GM19455 (cell line): ENCODE results near the gene TBCD.

ENCODE experiments used
- ATAC-seq: cut with Tn5 transposase; IDR thresholded peaks from one replicate; pipeline ENCODE4 v1.9.1; 2021; ENCODE audit not compliant: unreplicated experiment

TBCD gene

DNA sequence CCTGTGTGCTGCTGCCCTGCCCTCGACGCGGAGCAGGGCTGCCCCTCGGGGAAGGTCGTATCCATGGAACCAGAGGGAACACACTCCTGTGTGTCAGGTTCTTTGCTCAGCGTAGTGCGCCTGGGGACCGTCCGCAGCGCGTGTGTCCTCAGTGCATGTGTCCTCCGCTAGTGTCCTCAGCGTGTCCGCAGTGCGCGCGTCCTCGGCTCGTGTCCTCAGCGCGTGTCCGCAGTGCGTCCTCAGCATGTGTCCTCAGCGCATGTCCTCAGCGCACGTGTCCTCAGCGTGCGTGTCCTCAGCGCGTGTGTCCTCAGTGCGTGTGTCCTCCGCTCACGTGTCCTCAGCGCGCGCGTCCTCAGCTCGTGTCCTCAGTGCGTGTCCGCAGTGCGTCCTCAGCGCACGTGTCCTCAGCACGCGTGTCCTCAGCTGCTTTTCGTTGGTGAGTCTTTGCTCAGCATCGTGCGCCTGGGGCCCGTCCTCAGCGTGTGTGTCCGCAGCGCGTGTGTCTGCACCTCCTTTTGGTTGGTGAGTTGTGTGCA, 147.2 kb downstream of the TBCD start:
- ATAC-seq, result no peak

DNA sequence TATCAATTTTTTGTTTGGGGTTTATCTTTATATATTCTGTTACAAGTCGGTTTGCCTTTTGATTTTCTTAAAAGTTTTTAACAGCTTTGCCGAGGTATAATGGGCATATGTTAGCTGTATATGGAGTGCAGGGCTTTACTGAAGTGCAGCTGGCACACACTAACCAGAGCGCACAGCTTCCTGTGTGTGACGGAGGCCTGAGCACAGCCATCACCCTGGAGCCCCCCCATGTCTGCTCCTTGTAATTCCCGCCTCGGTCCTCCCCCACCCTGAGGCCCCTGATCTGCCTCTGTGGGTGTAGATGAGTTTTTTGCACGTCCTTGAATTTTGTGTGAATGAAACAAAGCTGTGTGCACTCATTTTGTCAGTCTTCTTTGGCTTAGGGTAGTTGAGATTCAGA, 148.1 kb downstream of the TBCD start:
- no peak for ATAC-seq

DNA sequence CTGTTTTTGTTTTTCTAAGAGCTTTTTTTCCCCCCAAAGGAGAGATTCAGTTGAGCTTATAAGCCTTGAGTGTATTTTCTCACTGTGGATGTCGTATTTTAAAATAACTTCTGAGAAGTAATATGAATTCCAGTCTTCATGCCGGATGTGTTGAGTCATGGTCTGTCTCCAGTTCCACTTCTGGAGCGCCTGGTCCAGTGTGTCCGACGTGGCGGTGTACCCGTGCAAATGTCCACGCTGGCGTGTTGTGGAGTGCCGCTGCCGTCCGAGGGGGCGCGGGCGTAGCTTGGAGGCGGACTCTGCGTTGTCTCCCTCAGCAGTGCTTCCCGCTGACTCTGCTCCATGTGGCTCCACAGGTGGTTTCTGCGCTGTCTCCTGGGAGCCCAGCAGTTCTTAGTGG, 148.9 kb downstream of the TBCD start:
- no peak for ATAC-seq

GRCh38 chr17:82901356-82901755, 149.5 kb downstream of the TBCD start:
- ATAC-seq, result no peak

- ATAC-seq, result no peak
These were observed 150.0 kb downstream of the TBCD start for GRCh38 chr17:82901856-82902255.

GRCh38 chr17:82902972-82903874, 151.4 kb downstream of the TBCD start:
- no peak for ATAC-seq

DNA sequence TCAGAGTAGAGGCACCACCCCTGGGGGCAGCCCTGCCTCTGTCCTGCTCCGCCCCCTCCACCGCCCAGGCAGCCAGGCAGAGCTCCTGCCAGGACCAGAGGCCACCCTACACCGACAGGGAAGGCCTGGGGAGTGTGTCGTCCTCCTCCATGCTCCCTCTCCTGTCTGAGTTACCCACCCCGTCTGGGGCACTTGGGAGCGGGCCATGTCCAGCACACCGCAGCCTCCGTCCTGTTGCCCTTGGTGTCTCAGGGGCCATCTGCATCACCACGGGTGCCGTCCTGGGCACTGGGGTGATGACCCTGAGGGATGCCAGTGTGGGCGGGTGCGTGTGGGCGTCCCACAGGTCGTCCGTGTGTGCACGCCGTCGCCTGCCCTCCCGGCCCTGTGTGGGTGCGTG, 153.3 kb downstream of the TBCD start:
- ATAC-seq, result no peak

DNA sequence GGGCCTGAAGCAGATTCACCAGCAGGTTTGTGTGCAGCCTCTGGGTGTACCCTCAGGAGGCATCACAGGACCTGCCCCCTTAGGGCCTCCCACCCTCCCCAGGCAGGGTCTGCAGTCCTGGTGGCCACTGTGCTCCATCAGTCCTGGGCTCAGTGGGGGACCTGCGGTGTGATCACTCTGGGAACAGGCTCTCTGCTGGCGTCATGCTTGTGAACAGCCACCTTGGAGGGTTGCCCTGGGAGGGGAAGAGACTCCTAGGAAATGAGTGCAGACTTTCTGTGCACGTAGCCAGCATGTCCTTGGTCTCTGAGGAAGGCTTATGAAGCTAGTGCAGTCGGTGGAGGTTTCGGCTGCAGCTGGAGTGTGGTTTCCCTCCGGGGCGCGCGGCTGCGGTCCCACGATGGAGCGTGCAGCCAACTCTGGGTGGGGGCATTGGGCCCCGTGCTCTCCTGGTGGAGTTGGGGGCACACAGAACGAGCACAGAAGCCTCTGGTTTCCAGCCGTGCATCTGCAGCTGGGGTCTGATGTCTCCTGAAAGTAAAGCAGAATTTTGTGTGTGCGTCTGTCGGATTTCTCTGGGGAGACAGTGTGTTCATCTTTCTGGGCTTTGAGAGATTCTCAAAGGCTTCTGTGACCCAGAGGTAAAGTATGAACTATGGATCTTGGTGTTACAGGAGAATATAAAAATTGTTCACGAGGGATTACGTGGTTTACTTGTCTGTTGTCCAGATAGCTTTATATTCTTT, 156.1 kb downstream of the TBCD start:
- no peak for ATAC-seq

- no peak for ATAC-seq
These were observed 156.8 kb downstream of the TBCD start for GRCh38 chr17:82908543-82909160.

DNA sequence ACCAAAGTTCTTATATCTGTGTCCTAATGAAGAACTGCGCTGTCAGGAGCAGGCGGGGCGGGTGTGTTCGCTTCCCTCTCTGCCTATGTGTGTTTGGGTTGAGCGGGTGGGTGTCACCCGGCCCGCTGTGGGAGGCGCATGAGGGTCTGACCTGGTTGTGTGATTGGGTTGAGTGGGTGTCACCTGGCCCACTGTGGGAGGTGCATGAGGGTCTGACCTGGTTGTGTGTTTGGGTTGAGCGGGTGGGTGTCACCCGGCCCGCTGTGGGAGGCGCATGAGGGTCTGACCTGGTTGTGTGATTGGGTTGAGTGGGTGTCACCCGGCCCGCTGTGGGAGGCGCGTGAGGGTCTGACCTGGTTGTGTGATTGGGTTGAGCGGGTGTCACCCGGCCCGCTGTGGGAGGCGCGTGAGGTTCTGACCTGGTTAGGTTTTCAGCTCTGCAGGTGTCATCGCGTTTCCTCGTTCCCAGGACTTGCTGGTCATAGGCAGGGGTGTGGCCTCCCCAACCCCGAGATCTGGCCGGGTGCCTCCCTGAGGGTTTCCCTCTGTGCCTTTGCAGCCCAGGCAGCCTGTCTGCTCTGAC, 157.5 kb downstream of the TBCD start:
- ATAC-seq, result no peak

DNA sequence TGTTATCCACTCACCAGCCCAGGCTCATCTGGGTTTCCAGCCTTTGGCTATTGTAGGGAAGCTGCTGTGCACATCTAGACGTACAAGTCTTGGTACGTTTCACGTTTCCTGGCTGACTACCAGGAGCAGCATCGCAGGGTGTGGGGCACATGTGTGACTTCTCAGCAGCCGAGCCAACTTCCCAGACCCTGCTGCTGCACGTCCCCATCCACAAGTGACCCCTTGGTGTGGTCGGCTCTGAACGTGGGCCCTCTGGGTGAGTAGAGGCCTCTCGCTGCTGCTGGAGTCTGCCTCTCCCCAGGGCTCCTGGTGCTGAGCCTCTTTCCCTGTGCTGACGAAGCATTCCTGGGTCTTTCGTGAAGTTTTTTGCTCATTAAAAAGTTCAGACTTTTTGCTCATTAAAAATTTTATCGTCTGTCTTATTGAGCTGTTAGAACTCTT, 158.2 kb downstream of the TBCD start:
- no peak for ATAC-seq

DNA sequence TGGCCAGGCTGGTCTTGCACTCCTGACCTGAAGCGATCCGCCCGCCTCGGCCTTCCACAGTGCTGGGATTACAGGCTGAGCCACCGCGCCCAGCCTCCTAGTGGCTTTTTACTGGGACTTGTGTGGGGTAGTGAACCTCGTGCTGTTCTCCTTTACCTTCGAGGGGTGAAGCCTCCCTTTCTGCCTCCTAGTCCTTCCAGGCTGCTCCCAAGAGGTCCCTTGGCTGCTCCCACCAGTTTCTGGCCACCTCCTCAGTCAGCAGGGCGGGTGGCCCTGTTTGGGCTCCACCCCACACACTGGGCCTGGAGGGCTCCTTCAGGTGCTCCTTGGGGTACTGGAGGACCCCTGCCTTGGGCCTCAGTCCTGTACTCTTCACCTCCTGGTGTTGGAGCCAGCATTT, 158.9 kb downstream of the TBCD start:
- ATAC-seq, result no peak

GRCh38 chr17:82911822-82912221, 160.0 kb downstream of the TBCD start:
- ATAC-seq, result no peak

GRCh38 chr17:82912484-82913089, 160.7 kb downstream of the TBCD start:
- no peak for ATAC-seq

- ATAC-seq, result no peak
These were observed 161.6 kb downstream of the TBCD start for GRCh38 chr17:82913304-82914043.

DNA sequence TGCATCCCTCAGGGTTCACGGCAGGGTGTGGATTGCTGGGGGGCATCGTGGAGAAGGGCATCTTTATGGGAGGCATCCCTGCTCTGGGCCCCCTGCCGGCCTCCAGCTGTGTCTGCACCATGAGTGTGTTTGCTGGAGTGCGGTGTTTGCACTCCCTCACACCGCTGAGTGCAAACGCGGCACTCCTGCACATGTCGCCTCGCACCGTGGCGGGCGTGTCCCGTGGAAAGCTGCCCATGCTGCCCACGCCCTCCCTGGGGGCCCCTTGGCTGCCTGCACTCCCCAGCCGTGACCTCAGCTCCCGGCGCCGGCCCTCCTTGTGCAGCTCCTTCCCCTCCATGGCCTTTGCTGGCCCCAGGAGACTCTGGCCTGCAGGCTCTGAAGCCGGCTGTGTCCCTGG, 162.5 kb downstream of the TBCD start:
- no peak for ATAC-seq

GRCh38 chr17:82915010-82915756, 163.3 kb downstream of the TBCD start:
- ATAC-seq, result no peak

GRCh38 chr17:82915757-82916027, 163.8 kb downstream of the TBCD start:
- ATAC-seq, result no peak

GRCh38 chr17:82917699-82918345, 166.0 kb downstream of the TBCD start:
- no peak for ATAC-seq
